Stimulated activated CD4-positive, alpha-beta T cell treated with anti-CD3 and anti-CD28 coated beads, Interleukin-1b, Interleukin-23, amount 100 ng/mL, for 1 hour (primary cell): ENCODE measurements around the gene ADCK1.
"Not testable (repeated sequence)": the region's sequence is repeated elsewhere in the genome, so short reads cannot be mapped to it uniquely, and the experiment has no call there.

Experiments
- DNase-seq, 2 donors: peaks; one replicate each; pipeline ENCODE4 v3.0.0-alpha.2; 2020; ENCODE audit warnings: low read depth in 2 of 2

Gene ADCK1, protein sequence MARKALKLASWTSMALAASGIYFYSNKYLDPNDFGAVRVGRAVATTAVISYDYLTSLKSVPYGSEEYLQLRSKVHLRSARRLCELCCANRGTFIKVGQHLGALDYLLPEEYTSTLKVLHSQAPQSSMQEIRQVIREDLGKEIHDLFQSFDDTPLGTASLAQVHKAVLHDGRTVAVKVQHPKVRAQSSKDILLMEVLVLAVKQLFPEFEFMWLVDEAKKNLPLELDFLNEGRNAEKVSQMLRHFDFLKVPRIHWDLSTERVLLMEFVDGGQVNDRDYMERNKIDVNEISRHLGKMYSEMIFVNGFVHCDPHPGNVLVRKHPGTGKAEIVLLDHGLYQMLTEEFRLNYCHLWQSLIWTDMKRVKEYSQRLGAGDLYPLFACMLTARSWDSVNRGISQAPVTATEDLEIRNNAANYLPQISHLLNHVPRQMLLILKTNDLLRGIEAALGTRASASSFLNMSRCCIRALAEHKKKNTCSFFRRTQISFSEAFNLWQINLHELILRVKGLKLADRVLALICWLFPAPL

DNA sequence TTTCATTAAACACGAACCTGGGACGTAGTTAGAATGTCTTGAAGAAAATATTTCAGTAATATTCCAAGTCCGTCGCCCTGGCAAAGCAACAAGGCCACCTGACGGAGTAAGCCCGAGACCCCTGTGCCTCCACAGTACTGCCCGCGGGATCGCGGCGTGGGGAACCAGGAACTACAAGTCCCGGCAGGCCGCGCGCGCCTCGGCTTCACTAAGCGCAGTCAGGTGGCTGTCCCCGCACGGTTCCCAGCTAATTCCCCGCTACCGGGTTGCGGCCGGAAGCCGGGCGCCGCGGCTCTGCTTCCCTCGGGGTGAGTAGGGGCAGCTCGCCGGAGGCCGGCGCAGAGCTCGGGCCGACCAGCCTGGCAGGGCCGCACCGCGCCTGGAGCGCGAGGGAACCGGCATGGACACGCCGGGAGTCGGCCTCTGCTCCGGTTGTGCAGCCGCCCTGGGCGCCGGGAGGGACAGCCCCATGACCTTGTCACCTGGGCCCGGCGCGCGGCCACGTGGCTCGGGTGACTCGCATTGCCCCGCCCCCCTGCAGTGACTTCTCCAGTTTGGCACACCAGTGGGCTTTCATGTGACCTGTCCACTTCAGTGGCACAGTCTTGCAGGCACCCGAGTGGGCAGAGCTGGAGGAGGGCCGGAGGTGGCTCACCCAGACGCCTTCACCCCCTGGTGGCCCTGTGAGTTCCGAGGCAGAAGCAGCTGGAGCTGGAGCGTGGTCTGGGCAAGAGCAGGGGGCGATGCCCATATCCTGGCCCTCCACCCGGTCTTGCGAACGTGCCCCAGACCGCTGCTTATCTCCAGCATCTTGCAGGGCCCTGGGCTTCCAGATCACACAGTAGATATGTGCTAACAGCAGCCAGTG lies at the start of gene ADCK1:
TSS of gene ADCK1 (plus strand) at position 247 of the 868 bp plus-strand sequence. CDS start 18,870 bp downstream, outside the sequence.
- DNase-seq, result peak; percentile 53 to 73

DNA sequence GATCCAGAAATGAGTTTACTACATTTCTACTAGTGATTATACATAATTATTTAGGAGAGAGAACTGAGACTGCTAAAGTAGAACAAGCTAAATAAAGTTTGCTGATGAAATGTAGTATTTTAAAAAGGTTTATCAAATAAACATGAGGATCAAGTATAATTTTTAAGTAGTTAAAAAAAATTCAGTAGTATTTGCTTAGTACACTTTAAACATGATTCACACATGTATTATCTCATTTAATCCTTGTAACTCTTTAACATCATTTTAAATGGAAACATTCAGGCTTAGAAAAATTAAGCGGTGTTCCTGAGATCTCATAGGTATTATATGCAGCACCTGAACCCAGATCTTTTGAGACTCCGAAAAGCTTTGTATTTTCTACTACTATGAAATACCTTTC lies 47.6 kb upstream of the ADCK1 start:
- no peak for DNase-seq

DNA sequence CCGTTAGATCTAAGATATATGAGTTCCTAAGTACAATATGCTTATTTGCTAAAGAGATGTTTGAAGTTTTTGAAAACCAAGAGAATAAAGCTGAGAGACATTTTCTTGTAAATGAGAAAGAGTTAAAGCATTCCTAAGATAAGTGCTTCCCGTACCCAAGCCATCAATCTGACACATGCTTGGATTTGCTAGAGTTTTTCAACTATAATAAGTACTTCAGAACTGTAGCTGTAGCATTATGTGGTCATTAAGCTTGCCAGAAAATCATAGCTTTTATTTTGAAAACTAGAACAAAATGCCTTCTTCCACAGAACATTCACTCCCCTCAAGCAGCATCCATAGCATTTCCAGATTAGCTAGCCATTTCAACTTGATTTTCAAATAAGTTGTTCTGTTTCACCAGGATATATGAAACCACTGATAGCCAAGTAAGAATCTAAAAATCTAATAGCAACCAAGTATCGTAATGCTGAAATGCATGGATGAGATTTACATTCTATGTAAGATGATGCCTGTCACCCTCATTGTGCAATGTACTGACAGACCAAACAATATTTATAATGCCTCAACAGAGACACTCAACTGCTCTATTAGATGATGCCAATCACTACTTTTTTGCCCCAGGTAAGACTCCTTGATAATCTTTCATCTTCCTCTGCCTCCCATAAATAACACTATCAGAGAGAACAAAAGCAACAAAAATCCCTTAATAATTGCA lies 47.0 kb upstream of the ADCK1 start:
- DNase-seq, result no peak

DNA sequence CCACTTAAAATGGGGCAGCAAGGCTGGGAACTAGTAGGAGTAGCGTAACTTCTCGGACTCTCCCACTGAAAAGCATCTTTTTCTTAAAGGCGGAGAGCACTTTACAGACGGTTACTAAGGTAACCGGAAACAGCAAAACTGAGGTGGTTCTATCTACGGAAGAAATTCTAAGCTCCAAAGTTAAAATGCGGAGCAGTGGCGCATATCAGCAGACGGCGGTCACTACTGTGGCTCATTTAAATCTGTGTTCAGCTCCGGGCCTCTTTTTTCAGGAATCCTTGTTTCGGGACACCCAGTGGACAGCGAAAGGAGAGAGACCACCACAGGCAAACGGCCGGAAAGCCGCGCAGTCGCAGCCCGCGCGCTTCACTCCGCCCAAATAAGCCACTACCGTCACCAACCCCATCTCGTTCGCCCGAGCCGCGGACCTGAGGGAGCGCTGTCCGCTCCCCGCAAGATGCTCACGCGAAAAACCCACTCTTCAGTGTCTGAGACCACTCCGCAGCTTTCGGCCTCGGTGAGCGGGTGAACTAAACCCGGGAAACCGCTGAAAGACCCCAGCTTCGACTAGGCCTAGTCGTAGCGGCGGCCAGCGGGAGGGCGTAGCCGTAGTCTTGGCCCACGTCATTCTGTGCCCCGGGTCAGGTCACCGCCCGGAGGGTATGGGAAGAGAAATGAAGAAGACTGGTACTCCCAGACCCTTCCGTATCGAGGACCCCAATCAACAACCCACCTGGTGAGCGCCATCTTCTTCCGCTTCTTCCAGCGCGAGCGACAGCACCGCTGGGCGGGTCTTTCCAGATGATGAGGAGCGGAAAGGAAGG lies 39.3 kb upstream of the ADCK1 start, which contains the start of gene SNW1:
TSS of gene SNW1 (minus strand) at position 776 of the 824 bp plus-strand sequence. CDS start at position 747, 29 bp downstream.
- DNase-seq, result peak; percentile 73 to 77

DNA sequence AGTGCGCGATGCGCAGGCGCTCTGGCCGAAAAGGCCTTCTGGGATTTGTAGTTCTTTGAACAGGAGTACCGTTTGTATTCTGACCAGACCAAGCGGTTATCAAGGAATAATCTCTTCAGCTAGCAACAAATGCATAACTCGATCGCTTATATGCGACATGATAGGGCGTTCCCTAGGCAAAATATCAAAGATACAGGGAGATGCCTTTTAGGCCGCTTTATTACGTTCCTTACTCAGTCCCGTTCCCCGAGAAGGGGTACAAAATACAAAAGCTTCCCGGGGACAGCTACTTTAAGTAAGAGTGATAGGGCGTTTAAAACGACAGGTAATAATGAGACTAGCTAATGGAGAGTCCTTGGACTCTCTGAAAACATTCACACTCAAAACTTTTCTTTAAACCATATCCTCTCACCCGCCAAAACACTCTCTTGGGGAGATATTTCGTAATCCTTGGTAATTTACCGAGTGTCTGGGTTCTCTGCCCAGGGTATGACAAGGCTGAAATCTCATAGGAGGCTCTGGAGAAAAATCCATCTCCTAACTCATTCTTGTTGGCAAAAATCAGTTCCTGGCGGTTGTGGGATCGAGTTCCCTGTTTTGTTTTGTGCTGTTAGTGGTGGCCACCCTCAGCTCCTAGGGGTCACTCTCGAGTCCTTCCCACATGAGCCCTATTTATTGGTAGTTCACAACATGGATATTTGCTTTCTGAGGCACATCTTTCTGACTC lies 38.5 kb upstream of the ADCK1 start:
- no peak for DNase-seq

DNA sequence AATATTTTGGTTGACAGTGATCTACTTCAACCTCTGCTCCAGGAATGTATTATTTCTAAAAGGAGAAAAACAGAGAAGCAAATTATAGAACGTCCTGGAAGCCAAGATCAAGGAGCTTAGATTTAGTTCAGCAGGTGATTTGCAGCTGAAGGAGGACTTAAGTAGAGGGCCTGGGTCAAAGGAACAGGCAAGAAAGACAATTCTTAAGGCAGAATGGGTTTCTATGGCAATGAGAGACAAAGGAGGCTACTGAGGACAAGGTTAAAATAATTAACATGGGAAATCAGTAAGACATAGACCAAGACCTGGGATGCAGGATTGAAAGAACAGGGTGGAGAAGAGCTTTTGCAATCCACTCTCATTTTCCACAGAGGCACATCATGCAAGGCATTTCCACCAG lies 36.6 kb upstream of the ADCK1 start:
- no peak for DNase-seq

DNA sequence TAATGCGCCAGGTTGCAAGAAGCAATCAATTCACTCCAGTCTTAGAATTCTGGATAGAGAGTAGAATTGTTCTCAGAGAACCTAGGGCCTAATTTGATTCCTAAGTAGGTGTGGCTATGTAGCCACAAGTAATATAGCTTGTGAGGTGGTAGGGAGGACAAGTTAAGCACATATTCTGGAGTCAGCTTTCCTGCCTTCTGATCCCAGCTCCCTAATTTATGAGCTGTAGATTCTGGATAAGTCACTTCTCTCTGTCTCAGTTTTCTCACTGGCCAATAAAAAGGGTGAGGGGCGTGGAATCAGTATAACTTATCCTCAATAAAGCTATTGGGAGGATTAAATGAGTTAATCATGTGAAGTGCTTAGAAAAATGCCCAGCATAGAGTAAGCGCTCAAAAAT lies 35.9 kb upstream of the ADCK1 start:
- DNase-seq, result no peak

DNA sequence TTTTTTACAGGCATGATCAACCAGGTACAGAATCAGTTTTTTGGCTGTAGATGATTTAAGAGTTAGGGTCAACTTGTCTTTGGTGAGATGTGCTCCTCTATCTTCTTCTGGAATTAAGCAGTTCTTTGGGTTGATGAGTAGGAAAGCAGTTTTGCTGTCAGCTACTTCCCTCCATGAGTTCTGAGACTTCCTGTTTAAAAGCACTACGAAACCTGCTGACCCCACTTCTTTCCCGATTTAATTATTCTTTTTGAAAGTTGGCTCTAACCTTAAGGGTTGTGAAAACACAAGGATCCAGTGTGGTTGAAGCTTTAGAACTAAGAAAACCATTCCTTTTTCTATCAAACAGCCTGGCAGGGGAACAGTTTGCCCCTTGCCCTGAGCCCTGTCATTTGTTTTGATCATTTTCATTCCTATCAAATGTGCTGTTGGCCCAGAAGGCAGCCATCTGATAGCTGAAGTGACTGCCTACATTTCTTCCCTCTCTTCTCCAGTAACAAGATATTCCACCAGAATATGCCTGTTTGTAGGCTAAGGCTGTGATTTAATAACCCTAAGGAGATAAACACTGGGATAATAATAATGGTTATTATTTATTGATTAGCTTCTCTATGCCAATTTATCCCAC lies 31.4 kb upstream of the ADCK1 start:
- not testable (repeated sequence) for DNase-seq

DNA sequence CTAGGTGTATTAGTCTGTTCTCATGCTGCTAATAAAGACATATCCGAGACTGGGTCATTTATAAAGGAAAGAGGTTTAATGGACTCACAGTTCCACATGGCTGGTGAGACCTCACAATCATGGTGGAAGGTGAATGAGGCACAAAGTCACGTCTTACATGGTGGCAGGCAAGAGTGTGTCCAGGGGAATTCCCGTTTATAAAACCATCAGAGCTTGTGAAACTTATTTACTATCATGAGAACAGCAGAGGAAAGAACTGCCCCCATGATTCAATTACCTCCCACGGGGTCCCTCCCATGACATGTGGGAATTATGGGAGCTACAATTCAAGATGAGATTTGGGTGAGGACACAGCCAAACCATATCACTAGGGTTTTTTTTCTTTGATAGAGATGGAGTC lies 25.9 kb upstream of the ADCK1 start:
- not testable (repeated sequence) for DNase-seq

DNA sequence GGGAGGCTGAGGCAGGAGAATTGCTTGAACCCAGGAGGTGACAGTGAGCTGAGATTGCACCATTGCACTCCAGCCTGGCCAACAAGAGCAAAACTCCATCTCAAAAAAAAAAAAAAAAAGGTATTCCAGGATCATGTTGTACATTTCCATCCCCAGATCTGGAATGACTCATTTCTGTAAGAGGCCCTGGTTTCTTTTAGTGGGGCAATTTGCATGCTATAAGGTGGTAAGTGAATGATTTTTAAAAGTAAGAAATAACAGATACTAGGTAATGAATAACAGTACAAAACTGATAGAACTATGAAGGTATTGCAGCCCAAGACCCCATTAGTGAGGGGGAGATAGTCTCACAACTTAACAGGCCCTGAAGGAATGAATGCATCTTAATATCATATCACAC lies 17.7 kb upstream of the ADCK1 start:
- DNase-seq, result no peak

DNA sequence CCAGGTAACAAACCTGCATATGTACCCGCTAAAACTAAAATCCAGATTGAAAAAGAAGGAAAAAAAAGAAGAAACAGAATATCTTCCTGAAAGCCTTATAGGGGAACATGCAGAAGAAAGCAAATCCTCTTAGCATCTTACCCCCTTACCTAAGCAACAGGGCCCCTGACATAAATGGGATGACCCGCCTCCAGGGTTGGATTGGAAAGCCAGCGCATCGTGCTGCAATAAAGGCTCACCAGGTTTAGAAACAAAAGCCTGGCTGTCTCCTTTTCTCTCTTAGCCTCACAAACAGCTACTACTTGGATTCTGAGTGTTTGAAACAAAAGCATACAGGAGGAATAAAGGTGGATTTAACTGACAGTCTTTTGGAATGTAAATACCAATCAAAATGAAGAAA lies 13.8 kb upstream of the ADCK1 start:
- no peak for DNase-seq

DNA sequence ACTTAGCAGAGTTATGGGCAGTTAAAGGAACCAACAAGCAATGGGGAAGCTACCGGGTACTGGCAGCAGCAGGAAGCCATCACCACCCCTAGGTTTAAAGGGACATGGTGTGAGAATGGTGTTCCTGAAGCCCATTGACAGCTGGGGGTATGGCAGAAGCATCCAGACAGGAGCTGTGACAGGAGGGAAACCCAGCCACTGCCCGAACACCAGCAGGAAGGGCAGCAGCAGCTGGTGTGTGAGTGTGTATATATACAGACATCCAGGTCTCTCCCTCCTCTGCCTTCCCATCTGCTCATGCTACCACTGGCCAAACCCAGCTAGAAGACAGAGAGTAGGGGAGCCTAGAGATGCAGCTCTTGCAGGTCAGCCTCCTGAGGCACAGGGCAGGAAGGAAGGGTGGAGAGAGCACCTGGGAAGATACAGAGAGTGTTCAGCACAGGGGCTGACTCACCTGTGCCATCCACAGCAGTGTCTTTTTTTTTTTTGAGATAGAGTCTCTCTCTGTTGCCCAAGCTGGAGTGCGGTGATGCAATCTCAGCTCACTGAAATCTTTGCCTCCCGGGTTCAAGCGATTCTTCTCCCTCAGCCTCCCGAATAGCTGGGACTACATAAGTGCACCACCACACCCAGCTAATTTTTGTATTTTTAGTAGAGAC lies 9.2 kb upstream of the ADCK1 start:
- no peak for DNase-seq

DNA sequence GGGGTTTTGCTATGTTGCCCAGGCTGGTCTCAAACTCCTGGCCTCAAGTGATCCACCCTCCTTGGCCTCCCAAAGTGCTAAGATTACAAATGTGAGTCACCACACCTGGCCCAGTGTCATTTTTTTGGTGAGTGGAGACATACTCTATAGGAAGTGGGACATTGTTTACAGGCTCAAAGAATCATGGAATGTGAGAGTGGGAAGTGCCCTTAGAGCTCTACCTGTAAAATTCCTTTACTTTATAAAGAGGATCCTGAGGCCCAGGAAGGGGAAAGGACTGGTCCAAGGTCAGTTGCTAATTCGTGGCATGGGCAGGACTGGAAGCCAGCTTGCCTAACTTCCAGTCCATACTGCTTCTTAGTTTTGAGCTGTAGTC lies 8.7 kb upstream of the ADCK1 start:
- DNase-seq, result no peak

DNA sequence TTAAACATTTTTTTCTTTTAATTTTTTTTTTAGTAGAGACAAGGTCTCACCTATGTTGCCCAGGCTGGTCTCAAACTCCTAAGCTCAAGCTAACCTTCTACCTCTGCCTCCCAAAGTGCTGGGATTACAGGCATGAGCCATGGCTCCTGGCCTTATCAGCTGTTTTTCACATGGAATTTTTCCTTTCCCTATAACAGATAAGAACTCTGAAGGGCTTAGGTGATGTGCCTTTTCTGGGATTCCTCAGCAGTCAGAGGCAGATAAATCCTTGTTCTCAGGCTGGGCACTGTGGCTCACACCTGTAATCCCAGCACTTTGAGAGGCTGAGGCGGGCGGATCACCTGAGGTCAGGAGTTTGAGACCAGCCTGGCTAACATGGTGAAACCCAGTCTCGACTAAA lies 6.7 kb upstream of the ADCK1 start:
- not testable (repeated sequence) for DNase-seq

DNA sequence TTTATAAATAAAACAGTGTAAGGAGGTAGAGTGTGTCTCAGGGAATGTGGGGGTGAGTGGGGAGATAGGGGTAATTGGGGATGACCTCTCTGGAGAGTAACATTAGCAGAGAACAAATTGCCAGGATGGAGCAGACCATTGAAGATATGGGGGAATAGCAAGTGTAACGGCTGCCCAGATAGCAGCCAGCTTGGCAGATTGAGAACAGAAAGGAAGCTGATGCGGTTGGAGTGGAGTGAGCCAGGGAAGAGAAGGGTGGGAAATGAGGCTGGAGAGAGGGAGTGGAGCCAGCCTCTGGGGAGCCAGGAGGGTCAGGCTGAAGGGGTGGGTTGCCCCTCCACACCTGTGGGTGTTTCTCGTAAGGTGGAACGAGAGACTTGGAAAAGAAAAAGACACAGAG lies 5.6 kb upstream of the ADCK1 start:
- DNase-seq, result no peak

DNA sequence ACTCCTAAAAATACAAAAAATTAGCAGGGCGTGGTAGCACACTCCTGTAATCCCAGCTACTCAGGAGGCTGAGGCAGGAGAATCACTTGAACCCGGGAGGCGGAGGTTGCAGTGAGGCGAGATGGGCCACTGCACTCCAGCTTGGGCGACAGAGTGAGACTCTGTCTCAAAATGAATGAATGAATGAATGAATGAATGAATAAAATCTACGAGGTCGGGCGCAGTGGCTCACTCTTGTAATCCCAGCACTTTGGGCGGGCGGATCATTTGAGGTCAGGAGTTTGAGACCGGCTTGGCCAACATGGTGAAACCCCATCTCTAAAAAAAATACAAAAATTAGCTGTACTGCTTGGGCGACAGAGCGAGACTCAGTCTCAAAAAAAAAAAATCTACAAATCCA lies 453 bp upstream of the ADCK1 start:
- not testable (repeated sequence) for DNase-seq

DNA sequence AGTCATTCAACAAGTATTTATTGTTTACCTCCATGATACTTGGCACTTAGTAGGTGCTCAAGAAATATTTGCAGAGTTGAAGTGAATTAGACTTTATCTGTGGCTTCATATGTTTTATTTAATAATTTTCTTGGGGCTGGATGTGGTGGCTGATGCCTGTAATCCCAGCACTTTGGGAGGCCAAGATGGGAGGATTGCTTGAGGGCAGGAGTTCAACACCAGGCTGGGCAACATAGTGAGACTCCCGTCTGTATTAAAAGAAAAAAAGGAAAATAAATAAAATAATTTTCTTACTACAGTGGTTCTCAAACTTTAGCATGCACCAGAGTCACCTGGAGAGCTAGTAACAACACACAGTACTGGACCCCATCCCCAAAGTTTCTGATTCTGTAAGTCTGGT lies 905 bp downstream of the ADCK1 start:
- no peak for DNase-seq

DNA sequence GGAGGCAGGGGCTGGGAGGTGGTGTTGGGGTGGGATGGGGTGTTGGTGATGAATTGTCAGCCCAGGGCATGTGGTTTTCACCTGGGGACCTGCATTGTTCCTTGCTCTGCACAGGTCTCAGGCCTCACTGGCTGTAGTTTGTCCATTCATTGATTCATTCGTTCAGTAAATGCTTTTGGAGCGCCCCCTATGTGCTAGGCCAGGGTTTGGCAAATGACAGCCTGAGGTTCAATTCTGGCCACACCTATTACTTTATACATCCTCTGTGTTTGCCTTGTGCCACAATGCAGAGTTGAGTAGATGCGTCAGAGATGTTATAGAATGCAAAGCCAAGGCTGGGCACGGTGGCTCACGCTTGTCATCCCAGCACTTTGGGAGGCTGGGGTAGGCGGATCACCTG lies 4.7 kb downstream of the ADCK1 start:
- peak in 1 of 2 donors; percentile 4 for DNase-seq

DNA sequence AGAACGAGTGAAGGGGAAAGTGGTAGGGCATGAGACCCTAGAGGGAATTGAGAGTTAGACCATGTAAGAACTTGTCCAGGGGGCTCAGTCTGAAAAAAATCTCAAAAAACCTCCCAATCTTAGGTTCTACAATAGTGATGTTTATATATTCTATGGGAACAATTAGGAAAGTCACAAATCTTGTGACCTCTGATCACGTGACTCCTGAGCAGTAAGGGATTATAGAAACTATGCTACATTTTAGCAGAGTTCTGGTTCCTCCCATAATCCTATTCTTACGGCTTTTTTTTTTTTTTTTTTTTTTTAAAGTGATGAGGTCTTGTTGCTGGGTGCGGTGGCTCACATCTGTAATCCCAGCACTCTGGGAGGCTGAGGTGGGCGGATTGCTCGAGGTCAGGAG lies 5.8 kb downstream of the ADCK1 start:
- DNase-seq, result no peak
